GM18502 (cell line): ENCODE data around the gene PLXNA2.

Experiments
- ATAC-seq: cut with Tn5 transposase; IDR thresholded peaks from one replicate; pipeline ENCODE4 v1.9.1; 2021; ENCODE audit warnings: mild to moderate bottlenecking; ENCODE audit not compliant: unreplicated experiment, poor library complexity

Gene PLXNA2, protein sequence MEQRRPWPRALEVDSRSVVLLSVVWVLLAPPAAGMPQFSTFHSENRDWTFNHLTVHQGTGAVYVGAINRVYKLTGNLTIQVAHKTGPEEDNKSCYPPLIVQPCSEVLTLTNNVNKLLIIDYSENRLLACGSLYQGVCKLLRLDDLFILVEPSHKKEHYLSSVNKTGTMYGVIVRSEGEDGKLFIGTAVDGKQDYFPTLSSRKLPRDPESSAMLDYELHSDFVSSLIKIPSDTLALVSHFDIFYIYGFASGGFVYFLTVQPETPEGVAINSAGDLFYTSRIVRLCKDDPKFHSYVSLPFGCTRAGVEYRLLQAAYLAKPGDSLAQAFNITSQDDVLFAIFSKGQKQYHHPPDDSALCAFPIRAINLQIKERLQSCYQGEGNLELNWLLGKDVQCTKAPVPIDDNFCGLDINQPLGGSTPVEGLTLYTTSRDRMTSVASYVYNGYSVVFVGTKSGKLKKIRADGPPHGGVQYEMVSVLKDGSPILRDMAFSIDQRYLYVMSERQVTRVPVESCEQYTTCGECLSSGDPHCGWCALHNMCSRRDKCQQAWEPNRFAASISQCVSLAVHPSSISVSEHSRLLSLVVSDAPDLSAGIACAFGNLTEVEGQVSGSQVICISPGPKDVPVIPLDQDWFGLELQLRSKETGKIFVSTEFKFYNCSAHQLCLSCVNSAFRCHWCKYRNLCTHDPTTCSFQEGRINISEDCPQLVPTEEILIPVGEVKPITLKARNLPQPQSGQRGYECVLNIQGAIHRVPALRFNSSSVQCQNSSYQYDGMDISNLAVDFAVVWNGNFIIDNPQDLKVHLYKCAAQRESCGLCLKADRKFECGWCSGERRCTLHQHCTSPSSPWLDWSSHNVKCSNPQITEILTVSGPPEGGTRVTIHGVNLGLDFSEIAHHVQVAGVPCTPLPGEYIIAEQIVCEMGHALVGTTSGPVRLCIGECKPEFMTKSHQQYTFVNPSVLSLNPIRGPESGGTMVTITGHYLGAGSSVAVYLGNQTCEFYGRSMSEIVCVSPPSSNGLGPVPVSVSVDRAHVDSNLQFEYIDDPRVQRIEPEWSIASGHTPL (N-terminal part only)

DNA sequence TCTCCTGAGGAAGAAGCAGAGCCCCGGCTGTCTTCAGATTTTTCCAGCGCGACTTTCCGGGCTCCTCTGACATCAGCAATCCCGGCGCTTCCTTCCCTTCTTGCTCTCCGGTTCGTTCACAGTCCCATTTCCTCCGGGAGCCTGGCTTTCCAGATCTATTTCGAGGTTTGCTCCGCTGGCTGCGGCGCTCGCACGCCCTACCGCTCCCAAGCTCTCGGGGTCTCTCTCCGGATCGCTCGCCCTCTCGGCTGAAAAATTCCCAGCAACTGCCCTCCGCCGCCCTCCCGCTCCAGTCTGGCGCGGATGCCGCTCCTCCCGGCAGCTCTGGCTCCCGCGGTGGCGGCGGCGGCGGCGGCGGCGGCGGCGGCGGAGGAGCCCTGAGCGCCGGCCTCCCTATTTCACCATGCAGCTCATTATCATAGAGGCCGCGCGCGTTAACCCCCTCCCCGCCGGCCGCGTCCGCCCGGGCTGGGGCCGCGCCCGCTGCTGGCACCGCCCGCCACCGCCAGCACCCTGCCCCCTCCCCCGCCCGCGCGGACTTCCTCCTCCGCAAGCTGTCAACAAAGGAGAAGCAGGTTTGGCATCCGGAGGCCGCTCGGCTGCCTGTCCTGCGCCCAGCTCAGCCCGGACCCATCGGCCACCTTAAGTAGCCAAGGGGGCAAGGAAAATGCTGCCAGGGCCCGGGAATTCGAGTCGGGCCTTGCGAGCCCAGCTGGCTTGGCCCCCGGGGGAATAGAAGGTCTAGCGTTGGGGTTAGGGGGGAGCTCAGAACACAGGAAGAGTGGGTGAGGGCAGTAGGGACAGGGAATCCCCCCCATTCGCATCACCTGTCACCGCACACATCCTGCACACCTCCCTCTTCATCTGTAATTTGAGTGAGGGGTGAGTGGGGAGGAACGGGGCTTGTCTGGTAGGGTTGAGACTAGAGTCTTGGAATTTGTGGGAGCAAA lies at the start of gene PLXNA2:
TSS of gene PLXNA2 (minus strand) at position 418 of the 950 bp plus-strand sequence. CDS start 26,462 bp downstream, outside the sequence.
- ATAC-seq, result peak; percentile 52

DNA sequence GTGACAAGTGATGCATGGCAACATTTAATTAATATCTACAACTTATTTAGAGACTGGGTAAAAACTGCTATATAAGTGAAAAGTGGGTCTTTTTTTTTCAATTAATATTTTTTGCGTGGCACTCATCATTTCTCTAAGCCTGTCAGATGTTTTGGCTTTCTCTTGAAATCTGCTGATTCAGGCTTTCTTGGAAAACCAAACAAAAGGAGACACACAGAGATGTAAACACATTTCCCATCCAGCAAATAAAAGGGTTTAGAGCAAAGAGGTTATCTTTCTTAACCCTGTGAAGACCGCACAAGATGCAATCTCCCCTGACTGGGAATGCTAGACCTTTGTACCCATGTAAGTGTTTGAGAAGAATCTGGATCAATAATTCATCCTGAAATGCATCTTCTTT lies 48.7 kb upstream of the PLXNA2 start:
- ATAC-seq, result no peak

DNA sequence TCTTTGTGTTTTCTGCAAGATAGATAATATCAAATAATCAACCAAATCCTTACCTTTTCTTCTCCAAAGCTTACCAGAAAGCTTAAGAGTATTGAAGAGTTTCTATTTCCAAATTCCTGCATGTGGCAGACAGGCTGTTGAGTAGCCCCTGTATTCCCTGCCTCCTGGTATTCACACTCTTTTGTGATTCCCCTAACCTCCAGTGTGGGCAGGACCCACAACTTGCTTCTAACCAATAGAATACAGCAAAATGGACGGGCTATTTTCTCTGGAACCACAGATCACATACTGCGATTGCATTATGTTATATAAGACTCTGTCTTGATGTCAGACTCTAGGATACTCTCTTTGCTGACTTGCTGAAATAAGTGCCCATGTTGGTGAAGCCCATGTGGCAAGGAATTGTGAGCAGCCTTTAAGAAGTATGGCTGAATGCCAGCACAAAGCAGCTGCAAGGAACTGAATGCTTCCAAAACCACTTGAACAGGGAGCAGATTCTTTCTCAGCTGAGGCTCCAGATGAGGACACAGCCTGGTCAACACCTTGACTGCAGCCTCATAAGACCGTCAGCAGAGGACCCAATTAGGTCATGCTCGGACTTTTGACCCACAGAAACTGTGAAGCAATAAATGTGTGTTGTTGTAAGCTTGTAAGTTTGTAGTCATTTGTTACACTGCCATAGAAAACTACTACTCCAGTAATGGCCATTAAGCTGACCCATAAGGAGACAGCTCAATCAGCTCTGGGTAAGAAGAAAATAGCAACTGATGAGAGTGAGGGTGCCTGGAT lies 47.9 kb upstream of the PLXNA2 start:
- no peak for ATAC-seq

DNA sequence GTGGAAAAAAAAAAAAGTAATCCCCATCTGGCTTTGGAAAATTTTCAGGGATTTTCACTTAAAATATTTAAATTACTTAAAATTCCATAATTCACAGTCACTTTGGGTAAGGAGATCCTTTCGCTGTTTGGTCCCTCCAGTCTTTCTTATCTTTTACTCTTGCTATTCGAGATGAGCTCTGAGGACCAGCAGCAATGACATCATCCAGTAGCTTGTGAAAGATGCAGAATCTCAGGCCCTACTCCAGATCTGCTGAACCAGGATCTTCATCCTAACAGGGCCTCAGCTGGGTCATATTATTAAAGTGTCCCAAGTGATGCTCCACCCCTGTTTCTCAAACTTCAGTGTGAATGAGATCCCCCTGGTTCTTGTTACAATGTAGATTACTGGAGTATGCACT lies 46.9 kb upstream of the PLXNA2 start:
- ATAC-seq, result no peak

DNA sequence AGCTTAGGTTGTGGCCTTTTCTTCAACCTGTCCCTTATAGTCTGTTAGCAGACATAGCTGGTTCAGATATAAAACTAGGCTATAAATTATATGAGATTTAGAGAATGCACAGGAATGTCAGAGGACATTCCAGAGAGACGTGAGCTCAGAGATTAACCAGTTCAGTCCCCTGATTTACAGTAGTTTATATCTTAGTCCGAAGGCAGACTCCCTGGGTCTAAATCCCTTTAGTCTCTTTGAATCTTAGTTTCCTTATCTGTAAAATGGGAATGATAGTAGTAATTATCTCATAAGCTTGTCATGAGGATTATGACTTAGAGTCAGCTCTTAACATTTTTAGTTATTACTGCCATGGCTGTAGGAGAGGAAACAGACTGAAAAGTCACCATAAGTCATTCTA lies 45.5 kb upstream of the PLXNA2 start:
- no peak for ATAC-seq

DNA sequence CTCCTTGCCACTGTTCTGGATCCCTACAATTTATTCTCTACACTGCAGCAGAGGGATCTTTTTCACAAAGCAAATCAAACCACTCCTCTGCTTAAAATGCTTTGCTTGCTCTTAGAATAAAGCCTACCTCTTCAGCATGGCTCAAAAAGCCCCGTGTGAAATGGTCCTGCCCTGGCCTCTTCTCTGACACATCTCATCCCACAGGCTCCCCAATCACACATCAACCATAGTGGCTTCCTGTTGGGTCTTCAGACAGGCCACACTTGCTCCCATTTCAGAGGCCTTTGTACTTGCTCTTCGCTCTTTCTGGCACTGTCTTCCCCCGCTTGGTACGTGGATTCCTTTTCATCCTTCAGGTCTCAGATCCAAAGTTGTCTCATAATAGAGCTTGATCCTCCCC lies 44.3 kb upstream of the PLXNA2 start:
- no peak for ATAC-seq

DNA sequence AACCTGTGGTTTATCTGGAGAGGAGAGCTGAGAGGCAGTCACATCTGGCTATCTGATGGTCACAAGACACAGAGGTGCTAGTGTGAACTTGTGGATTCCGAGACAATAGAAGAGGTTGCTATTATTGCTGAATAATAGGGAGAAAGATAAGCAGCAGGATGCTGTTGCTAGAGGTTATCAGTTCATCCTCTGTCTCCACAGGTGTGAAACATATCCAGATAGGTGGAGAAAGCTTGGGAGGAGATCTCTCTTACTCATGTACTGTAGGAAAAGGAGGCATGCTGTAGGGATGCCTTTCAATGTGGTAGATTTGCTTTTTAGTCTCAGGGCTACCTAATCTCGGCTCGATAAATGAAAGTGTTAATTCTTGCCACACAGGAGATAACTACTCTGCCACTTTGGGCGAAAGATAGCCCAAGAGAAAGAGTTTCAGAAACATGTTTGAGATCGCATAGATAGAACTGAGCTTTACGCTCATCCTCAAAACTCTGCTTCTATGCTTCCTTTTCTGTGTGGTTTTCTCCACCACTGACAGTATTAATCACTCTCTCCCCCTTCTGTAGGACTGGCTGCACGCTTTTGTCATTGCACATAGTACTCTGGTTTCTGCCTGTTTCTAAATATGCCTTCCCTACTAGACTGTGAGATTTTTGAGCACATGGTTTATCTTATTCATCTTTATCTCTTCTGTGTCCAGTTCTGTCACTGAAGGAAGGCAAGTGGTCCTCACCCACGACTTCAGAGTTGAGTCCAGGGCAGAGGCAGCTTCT lies 36.7 kb upstream of the PLXNA2 start:
- ATAC-seq, result no peak

DNA sequence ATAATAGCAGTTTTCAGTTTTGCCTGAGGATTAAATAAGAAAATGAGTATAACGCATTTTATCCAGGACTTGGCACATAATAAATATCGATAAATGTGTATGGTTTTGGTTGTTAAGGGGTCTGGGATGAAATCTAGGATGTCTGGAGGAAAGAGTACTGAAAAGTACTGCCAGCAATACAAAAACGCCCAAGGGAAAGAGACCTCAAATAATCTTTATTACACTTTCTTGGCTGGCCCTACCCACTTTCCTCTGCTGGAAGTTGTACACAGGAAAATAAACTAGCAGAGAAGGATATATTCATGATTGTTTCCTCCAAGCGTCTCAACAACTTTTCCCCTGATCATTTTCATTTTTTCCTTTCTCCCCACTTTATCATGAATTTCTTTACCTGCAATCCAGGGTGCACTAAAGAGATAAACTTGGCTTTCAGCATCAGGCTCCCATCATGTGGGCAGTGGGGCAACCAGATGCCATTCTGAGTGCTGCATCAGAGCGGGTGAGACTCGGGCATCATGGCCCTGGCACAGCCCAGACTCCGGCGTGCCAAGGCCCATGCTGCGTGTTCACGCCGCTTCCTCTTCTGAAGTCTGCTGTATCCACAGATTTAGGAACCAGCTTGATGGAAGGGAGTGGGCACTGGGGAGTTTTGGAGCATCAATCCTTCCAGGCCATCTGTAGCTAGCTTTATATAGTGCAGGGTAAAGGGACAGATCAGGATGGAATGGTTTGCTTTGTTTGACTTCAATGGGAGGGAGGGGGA lies 35.8 kb upstream of the PLXNA2 start:
- ATAC-seq, result no peak

DNA sequence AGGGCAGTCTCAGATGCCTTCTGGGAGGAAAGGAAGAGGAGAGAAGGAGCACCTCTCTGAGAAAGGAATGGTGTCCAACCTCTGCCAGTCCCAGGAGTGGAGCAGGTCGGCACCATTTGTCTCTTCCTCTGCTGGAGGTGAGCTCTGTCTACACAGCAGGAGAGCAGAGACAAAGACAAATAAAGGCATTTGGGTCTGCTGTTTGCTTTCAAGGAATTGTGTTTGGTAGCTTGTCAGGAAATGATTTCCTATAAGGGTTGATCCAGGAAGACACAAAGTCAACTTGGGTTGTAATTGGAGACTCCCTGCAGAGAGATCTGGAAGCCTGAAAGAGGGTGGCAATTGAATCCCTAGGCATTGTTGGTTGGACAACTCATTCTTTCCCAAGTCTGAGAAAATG lies 34.5 kb upstream of the PLXNA2 start:
- no peak for ATAC-seq

DNA sequence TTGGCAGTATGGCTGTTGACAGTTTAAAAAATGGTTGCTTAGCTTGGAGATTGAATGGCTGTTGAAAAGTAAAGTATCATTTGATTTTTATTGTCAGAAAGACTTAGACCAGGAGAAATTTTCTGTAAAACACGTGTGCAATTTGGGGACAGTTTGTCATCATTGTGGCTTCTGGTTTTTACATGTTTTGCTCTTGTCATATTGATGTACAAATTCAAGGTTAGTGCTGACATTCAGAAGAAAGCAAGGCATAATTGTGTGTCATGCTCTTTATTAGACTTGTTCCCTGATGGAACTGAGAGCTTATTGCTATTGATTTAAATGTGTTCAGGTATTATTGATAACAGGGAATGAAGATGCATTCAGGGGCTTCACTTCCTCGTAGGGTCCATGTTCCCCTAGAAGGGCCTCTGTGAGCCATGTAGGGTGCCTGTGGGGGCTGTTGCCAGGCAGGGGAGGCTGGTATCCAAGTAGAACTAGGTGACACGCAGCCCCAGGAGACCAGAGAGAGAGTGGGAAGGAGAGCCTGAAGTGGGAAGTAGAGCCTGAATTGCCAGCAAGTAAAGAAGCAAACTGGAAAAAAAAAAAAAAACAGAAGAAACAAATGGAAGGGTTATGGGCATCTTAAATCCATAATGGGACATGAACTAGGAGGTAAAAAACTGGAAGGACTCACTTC lies 32.7 kb upstream of the PLXNA2 start:
- ATAC-seq, result no peak

DNA sequence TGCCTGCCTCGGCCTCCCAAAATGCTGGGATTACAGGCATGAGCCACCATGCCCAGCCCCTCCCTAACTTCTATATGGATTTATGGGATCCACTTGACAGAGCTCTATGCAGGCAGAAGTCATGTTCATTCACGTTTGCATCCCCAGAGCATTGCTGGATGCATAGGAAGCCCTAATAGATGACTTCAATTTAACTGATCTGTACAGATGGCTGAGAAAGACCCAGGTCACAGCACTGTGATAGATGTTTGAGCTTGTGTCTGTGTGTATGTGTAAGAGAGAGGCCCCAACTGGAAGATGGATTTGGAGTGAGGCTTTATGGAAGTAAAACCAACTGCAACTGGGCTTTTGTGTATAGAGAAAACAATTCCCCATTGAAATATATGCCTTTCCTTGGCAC lies 30.9 kb upstream of the PLXNA2 start:
- ATAC-seq, result no peak

DNA sequence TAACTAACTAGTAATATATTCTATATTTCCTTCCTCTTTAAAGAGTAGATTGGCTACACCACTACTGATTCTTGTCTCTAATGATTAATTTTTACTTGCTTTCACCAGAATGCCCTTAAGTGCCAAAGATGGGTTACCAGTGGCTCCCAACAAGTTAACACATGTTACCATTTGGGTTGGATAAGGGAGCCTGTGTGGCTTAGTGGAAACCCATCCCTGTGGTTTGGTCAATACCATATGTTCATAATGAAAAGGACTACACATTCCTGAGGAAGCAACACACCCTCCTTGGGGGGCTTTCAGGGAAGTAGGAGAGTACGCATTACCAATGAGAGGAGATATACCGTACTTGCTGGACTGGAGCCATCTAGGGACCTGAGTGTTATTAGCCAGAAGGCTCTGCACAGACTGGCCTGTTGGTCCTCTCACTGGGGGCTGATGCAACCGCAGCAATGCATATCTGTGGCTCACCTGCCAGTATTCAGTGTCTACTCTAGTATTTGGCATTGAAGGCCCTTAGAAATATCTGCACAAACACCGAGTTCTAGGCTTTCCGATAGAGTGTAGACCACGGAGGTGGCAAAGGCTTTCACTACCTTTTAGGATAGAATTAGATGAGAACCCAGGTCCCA lies 29.3 kb upstream of the PLXNA2 start:
- no peak for ATAC-seq

DNA sequence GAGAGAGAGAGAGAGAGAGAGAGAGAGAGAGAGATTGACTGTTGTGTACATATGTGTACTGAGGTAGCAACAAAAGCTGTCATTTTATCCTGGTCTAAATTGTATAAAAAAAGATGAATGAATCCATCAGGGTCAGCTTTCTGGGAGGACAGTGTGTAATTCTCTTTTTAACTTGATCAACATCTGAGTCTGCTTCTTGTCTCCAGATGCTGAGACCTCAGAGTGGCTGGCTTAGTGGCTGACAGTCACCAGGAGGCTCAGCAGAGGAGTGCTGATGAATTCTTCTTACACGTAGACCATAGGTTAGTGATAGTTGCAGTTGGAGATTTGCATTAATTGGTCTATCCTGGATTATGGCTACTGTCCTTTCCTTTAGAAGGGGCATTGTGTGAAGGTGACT lies 28.5 kb upstream of the PLXNA2 start:
- ATAC-seq, result no peak

DNA sequence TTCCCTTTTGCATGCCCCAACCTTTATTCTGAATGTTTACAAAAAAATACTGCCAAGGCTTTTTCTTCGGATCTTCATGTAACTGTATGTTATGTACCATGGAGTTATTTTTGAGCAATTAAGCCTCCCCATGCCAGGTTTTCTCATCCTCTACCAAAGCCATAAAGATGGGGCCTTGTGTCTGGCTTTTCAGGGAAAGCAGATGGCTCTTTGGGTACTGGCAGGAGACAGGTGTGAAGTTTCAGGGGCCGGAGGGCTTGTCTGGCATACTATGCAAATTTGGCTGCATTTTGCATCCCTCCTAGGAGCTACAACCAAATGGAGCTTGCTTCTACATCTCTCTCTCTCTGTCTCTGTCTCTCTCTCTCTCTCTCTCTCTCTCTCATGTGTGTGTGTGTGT lies 28.1 kb upstream of the PLXNA2 start:
- no peak for ATAC-seq

DNA sequence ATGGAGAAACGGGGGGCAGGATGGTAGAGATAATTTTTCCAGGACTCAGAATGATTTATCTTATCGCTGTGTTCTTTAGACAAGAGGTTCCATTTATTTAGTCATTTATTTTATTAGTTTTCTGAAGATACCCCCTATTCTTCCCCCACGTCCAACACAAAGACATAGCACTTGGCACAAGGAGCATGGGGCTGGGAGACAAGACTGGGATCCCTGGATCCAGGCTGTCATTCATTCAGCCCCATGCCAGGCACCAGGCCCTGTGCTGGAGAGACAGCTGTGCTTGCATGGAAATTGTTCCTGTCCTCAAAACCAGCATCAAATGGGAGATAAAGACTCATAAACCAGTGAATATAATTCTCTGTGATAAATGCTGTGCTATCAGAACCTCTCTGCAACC lies 27.1 kb upstream of the PLXNA2 start:
- ATAC-seq, result no peak

DNA sequence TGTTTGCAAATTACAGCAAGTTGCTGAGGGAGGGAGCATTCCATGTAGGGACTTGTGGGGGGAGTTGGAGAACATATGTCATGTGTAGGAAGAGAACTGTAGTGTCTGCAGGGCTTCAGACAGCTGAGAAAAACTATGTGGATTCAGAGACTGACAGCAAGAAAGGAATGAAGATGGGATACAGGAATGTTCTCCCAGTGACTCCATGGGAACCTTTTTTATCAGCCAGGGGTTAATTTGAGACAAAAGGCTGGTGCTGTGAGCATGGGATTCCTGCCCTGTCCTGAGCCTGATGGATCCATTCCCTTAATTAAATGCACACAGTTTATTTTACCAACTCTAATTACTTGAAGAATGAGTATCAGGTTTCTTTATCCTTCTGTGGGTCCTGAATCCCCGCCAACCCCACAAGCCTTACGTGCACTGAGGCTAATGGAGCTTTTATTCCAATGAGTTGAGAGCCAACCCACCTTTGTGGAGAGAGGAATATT lies 26.5 kb upstream of the PLXNA2 start:
- ATAC-seq, result no peak

DNA sequence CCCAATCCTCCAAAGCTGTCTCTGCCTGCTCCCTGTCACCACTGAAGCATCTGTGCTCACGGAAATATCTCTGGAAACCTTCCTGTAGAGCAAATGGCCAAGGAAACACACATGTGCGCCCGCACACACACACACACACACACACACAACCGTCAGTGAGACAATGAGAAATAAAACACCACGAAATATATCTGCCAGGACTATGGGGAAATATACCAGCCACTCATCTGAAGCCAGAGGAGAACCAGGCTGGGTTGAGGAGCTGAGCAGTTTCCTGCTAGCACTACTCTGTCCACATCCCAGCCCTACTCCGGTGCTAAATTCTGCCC lies 25.1 kb upstream of the PLXNA2 start:
- no peak for ATAC-seq
